Glomerular endothelial cell (primary cell): Measurements from ENCODE around the gene ANKRD40. TPM values are rescaled to one million over a fixed set of nuclear protein-coding genes. Genes with fewer than 3 reads are reported as not detected.
"Not testable (repeated sequence)": the region's sequence is repeated elsewhere in the genome, so short reads cannot be mapped to it uniquely, and the experiment has no call there.

ENCODE experiments used
- DNase-seq: peaks from one replicate; pipeline ENCODE4 v3.0.0-alpha.2; 2011; ENCODE audit warnings: low read depth, low spot score; ENCODE audit errors: extremely low read depth
- total RNA-seq: library from RNA; depleted of rRNA; stranded (reverse); fragments of >200 nt; gene quantifications from 2 replicates; pipeline ENCODE4 v1.2.3, GENCODE V29; 2015

The ANKRD40 gene
- total RNA-seq, 1 donor from 2014 or later, result 37.7 TPM

DNA sequence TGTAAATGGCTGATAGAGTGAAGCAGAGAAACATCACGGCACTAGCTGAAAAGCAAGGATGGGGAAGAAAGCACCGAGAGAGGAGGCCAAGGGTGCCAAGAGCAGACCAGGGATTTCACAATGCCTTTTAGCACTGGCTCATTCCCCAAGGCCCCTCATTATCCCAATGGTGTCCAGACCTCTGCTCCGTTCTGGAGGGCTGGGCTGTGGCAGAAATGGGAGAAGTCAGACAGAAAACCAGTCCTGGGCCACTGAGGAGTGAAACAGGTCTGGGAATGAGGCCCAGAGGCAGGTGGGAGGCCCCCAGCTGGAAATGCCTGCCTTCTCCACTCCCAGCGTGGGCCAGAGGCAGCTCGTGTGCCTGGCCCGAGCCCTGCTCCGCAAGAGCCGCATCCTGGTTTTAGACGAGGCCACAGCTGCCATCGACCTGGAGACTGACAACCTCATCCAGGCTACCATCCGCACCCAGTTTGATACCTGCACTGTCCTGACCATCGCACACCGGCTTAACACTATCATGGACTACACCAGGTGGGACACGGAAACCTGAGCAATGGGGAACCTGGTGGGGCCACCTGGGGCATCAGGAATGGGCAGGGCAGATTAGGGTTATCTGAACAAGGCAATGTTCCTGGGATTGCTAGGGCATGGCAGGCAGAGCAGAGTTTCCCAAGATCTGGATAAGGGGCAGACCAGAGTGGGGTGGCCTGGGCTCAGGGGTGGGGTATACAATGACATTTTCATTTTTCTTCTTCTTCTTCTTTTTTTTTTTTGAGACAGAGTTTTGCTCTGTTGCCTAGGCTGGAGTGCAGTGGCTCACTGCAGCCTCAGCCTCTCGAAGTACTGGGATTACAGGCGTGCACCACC, 20.3 kb downstream of the ANKRD40 start:
- no peak for DNase-seq

- no peak for DNase-seq
Measured at GRCh38 chr17:50686494-50687199, 21.1 kb downstream of the ANKRD40 start.

GRCh38 chr17:50685691-50686493, 21.8 kb downstream of the ANKRD40 start:
- no peak for DNase-seq

DNA sequence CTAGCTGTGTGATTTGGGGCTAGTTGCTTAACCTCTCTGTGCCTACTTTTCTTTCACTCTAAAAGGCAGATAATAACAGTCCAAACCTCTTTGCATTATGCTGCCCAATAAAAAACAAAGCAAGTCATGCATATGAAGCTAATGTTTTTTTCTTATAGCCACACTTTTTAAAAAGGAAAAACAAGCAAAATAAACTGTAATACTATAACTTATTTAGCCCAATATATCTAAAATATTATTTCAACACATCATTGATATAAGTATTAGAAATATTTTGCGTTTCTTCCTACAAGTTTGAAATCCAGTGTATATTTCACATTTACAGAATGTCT, 22.4 kb downstream of the ANKRD40 start:
- DNase-seq, result no peak

DNA sequence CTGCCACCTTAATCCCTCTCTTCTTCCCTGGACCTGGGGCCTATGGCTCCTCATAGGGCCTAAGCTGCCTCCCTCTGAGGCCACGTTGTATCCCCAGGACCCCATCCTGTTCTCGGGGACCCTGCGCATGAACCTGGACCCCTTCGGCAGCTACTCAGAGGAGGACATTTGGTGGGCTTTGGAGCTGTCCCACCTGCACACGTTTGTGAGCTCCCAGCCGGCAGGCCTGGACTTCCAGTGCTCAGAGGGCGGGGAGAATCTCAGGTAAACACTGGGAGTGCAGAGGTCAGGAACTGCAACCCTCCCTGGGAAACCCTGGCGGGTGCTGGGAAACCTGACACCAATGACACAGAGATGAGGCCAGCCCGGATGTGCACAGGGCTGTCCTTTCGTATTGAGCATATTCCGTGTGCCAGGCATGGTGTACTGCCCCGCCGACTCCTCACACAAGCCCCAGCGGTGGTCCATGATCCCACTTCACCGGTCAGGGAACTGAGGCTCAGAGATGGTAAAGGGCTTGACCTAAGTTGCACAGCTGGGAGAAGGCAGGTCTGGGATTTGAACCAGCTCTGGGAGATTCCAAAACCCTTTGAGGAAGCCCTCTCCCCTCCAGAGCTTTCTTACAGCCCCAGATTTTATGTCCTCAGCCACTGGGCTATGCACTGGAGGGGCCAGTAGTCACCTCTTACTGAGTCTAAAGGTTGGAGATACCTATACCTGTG, 22.9 kb downstream of the ANKRD40 start:
- DNase-seq, result no peak

DNA sequence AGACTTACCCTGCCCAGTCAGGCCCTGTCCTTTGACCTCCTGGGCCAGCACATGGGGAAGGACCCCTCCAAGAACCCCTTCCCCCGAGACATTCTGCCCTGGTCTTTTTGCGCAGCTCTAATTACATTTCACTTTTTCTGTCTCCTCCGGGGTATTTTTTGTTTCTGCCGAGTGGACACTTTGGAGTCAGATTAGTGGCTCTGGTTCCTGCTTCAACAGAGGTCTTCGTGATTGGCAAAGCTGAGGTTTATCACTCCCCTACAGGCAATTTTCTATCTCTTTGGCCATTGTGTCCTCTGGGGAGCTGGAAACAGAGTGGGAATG, 23.5 kb downstream of the ANKRD40 start:
- DNase-seq, result no peak

DNA sequence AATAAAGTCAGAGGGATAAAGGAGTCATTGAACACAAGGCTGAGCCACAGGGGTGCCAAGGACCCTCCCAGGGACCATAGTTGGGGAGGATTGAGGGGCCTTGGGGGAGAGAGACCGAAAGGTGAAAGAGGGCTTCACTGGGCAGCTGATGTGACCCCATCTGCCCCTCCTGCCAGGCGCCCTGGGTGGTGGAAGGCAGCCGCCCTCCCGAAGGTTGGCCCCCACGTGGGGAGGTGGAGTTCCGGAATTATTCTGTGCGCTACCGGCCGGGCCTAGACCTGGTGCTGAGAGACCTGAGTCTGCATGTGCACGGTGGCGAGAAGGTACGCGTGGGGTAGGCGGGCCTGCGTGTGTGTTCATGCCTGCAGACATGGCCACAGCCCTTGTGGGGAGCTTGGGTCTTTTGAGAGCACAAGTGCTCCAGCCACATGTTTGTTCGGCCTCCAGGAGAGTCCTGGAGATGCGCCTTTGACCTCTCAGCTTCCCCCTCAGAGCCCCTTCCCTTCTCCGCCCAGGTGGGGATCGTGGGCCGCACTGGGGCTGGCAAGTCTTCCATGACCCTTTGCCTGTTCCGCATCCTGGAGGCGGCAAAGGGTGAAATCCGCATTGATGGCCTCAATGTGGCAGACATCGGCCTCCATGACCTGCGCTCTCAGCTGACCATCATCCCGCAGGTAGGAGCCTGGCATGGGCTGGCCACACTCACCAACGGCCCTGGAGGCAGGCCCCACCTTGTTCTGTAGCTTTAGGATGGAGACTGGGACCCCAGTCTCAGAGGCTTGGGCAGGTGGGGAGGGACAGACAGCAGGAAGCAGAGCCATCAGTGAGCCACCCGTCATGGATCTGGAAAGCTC, 24.1 kb downstream of the ANKRD40 start:
- DNase-seq, result no peak

GRCh38 chr17:50682938-50683337, 24.8 kb downstream of the ANKRD40 start:
- DNase-seq, result no peak

DNA sequence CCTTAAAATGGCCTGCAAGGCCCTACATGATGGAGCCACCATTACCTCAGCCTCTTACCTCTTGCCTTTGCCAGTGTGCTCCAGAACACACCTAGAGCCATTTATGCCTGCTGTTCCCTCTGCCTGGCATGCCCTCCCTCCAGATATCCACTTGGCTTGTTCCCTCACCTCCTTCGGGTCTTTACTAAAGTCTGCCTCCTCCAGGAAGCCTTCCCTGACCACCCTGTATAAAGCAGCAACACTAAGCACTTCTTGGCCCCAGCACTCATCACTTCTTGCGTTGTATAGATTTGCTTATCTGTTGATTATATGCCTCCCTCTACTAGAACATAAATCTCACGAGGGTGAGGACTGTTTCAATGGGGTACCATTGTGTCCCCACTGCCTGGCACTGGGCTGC, 25.3 kb downstream of the ANKRD40 start:
- DNase-seq, result no peak

DNA sequence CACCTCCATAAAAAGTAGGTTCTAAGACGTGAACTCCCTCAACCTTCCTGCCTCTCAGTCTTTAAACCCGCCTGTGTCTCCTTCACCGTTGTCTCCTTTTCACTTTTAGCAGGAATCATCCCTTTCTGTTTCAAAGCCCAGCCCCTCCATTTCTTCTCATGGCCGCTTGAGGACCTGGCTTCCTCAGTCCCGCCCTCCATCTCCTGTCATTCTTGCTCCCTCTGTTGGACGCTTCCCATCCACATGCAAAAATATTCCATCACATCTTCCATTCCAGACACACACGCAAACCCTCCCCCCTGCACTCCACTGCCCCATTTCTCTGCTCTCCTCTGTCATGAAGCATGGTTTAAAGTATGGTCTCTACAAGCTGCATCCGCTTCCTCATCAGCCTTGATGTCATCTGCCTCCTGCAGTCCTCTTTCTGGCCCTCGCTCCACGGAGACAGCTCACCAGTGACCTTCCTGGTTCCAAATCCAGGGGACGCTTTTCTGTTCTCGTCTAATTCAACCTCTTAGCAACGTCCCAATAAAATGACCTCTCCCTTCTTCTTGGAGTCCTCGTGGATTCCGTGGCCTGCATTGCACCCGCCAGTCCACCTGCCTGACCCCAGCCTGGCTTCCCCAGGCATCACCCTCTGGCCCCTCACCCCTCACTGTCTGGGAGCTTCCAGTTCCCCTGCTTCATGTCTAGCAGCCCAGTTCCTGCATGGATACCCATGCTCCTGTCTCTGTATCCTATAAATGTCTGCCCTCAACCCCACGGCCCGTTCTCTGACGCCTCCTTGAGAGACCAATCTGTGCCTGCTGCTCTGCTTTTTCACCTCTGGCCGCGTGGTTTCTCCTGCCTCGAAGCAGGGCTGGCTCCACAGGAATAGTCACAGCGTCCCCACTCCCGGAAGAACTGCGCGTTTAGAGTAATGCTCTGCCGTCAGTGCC, 26.2 kb downstream of the ANKRD40 start:
- no peak for DNase-seq

- DNase-seq, result not testable (repeated sequence)
Measured at GRCh38 chr17:50680543-50681262, 27.0 kb downstream of the ANKRD40 start.

- DNase-seq, result no peak
Measured at GRCh38 chr17:50680126-50680525, 27.6 kb downstream of the ANKRD40 start.

DNA sequence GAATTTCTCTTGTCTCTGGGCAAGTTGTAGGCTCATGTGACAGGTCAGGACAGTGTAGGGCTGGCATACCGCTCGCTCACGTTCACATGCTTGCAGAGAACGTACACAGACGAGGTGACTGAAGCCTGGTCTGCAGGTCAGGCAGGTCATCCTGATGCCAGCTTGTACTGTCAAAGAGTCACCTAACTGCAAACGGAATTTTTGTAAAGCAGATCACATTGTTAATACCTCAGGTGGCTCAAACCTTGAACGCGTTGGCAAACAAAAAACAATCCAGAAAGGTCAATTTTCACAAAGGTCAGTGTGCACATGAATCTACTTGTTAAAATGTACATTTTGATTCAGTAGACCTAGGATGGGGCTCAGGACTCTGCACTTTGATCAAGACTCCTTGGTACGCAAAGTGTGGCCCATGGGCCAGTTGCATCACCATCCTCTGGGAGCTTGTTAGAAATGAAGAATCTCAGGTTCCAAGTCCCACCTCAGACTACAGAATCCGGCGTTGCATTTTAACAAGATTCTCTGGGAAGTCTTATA, 28.6 kb downstream of the ANKRD40 start:
- no peak for DNase-seq

DNA sequence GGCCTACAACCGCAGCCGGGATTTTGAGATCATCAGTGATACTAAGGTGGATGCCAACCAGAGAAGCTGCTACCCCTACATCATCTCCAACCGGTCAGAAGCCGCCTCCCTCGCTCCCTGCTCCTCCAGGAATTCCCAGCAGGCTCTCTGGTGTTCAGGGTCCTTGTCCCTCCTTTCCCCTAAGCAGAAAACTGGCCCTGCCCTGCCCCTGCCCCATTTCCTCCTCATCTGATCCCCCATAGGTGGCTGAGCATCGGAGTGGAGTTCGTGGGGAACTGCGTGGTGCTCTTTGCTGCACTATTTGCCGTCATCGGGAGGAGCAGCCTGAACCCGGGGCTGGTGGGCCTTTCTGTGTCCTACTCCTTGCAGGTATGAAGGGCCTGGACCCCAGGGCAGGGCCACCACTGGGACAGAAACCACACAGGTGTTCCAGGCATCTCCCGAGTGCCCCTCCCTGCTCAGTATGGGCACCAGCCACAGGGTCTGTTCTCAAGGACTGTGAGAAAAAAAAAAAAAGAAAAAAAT, 29.8 kb downstream of the ANKRD40 start:
- DNase-seq, result no peak

- DNase-seq, result no peak
Measured at GRCh38 chr17:50676065-50676975, 31.4 kb downstream of the ANKRD40 start.

DNA sequence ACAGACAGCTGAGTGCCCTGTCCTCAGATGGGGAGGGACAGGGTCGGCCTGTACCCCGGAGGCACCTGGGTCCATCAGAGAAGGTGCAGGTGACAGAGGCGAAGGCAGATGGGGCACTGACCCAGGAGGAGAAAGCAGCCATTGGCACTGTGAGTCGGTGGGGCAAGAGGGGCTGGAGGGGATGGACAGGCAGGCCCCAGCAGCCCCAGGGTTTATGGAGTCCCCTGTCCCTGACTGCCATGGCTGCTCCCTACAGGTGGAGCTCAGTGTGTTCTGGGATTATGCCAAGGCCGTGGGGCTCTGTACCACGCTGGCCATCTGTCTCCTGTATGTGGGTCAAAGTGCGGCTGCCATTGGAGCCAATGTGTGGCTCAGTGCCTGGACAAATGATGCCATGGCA, 32.1 kb downstream of the ANKRD40 start:
- DNase-seq, result no peak

- no peak for DNase-seq
Measured at GRCh38 chr17:50675190-50675589, 32.5 kb downstream of the ANKRD40 start.
